22Rv1 (cell line): Measurements from ENCODE around the gene MBNL3.

Source experiments
- CTCF ChIP-seq: fragments of 450-650 bp; IDR thresholded peaks from 2 replicates; pipeline ENCODE4 v1.5.1; 2017; ENCODE audit warnings: mild to moderate bottlenecking
- ZFX ChIP-seq: fragments of 450-650 bp; IDR thresholded peaks from 2 replicates; pipeline ENCODE4 v1.6.1; 2017; ENCODE audit warnings: antibody characterized with exemption, borderline replicate concordance

GRCh38 chrX:132444936-132445335 lies 43.9 kb downstream of the MBNL3 start:
- TF ChIP-seq CTCF (no peak), ZFX (no peak)
